ENCODE data around the gene FAM53A. TPM values are rescaled to one million over a fixed set of nuclear protein-coding genes. Genes with fewer than 3 reads are reported as not detected.

Gene FAM53A
- total and polyA plus RNA-seq, 10 of the 15 experiments (the other 5 are each of a cell fraction or from before 2014, with no cell fraction given) = 0.02 to 0.87 (median 0.38) TPM; not detected in 2

DNA sequence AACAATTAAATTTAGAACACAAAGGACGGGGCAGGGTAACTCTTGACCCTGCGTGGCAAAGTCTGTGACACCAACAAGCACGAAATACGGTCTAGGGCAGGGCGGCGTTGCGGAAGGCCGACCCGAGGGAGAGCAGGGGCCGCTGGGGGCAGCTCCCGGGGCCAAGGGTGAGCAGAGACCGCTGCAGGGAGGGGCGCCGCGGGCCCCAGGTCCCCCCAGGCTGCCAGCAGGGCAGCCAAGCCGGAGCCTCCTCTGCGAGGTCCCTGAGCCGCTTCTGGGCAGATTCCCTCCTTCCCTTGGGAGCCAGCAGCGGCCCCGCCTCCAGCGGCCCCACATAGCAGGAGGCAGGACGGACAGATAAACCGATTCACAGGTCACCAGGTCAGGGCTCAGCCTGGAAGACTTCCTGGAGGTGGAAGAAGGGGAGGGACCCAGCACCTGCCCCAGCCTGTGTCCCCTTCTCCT, 90.2 kb downstream of the FAM53A start:
- no peak for DNase-seq (ENCODE audit: low read depth, low spot score)
- no peak overlapping the region for H3K4me3 ChIP-seq
- ChIA-PET SMC1A (ENCODE audit: uncharacterized antibody, unreplicated experiment) (no interaction called here), CTCF (no interaction called here), POLR2A (no interaction called here), RAD21 (ENCODE audit: unreplicated experiment) (no interaction called here)
- no peak for ATAC-seq
- H3K9ac ChIP-seq (ENCODE audit: control insufficient read depth, insufficient read depth, low read length) = no peak overlapping the region
- intact Hi-C loops (cut with micrococcal nuclease; ENCODE audit: unreplicated experiment) (no loop called here), in situ Hi-C loops (cut with MboI) (no loop called here)
- no peak overlapping the region for H2AFZ ChIP-seq (ENCODE audit: control insufficient read depth, low read depth, low read length)
- no peak overlapping the region for H3K27ac ChIP-seq (ENCODE audit: control insufficient read depth, insufficient read depth)
- no peak overlapping the region for H3K4me2 ChIP-seq (ENCODE audit: control insufficient read depth, insufficient read depth)
- no peaks in the 10 kb centered on the region; the same call in 2 of the 3 replicates for H3K9me3 ChIP-seq (replicated peaks; ENCODE audit: control insufficient read depth, insufficient read depth, low read length)
- no peaks in the 10 kb centered on the region for H3K27me3 ChIP-seq (replicated peaks in 1 of 2; ENCODE audit: control insufficient read depth in 2 of 2, insufficient read depth in 2 of 2, low read length in 1 of 2)
- H3K79me2 ChIP-seq (ENCODE audit: control insufficient read depth, insufficient read depth, low read length) = no peaks in the 10 kb centered on the region
- H3K36me3 ChIP-seq (ENCODE audit: control insufficient read depth in 2 of 2, insufficient read depth in 2 of 2, low read length in 1 of 2) = no peaks in the 10 kb centered on the region
- H4K20me1 ChIP-seq (ENCODE audit: control insufficient read depth, insufficient read depth) = no peaks in the 10 kb centered on the region
- BruUV-seq (replicated peaks) = no TSS peak
- 55% methylated on average over 22 of the region's 23 CpGs for WGBS (ENCODE audit: insufficient coverage, insufficient replicate concordance, low lambda C conversion rate, missing lambda C conversion rate)
- no peak for TF ChIP-seq NR2C2 (IDR thresholded peaks at IDR 0.05; ENCODE audit: borderline replicate concordance, control insufficient read depth, insufficient read length, low read depth)
- TF ChIP-seq KAT2A (conservative IDR thresholded peaks at IDR 0.05; ENCODE audit: control insufficient read depth, low read depth, low read length) = no peak
- no peak for TF ChIP-seq KDM1A (IDR thresholded peaks at IDR 0.05; ENCODE audit: borderline replicate concordance)
- no peak for TF ChIP-seq TCF3 (IDR thresholded peaks at IDR 0.05; ENCODE audit: borderline replicate concordance, insufficient read depth, low read depth, low read length)
- H3K4me1 ChIP-seq (ENCODE audit: control insufficient read depth, insufficient read depth, low read length) = no peaks in the 10 kb centered on the region
- FAIRE-seq = no peak

DNA sequence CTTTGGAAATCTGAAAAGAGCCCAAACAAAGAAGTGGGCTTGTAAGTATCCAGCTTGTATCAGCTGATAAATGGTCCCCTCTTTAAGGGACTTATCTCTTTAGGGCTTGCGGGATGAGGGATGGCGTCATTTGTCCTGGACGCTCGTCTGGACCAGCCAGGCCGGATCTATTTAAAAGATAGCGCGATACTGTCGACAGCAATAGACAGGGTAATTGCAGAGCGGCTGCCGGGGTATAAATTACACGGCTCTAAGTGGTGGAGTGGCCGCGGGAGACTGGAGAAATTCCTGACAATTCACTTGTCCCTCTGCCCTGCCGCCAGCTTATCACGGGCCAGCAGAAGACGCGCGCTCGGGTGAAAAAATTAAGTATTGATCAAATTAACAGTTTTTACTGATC, 90.7 kb downstream of the FAM53A start:
- Histone ChIP-seq H3K9me3 (replicated peaks; ENCODE audit: control insufficient read depth, insufficient read depth, low read length) (no peaks in the 10 kb centered on the region; the same call in 2 of the 3 replicates), H3K79me2 (ENCODE audit: control insufficient read depth, insufficient read depth, low read length) (no peaks in the 10 kb centered on the region), H3K4me2 (ENCODE audit: control insufficient read depth, insufficient read depth) (no peak overlapping the region), H3K27me3 (replicated peaks in 1 of 2; ENCODE audit: control insufficient read depth in 2 of 2, insufficient read depth in 2 of 2, low read length in 1 of 2) (no peaks in the 10 kb centered on the region), H3K4me3 (no peak overlapping the region), H3K36me3 (ENCODE audit: control insufficient read depth in 2 of 2, insufficient read depth in 2 of 2, low read length in 1 of 2) (no peaks in the 10 kb centered on the region), H2AFZ (ENCODE audit: control insufficient read depth, low read depth, low read length) (no peak overlapping the region), H3K9ac (ENCODE audit: control insufficient read depth, insufficient read depth, low read length) (no peak overlapping the region), H3K4me1 (ENCODE audit: control insufficient read depth, insufficient read depth, low read length) (no peaks in the 10 kb centered on the region), H3K27ac (ENCODE audit: control insufficient read depth, insufficient read depth) (no peak overlapping the region), H4K20me1 (ENCODE audit: control insufficient read depth, insufficient read depth) (no peaks in the 10 kb centered on the region)
- ChIA-PET SMC1A (ENCODE audit: uncharacterized antibody, unreplicated experiment) (no interaction called here), POLR2A (no interaction called here), RAD21 (ENCODE audit: unreplicated experiment) (no interaction called here), CTCF (no interaction called here)
- no TSS peak for BruUV-seq (replicated peaks)
- intact Hi-C loops (cut with micrococcal nuclease; ENCODE audit: unreplicated experiment) (no loop called here), in situ Hi-C loops (cut with MboI) (no loop called here)
- DNase-seq (ENCODE audit: low read depth, low spot score) (no peak), ATAC-seq (no peak), FAIRE-seq (no peak)
- WGBS (ENCODE audit: insufficient coverage, insufficient replicate concordance, low lambda C conversion rate, missing lambda C conversion rate) = 95% methylated on average over 19 of the region's 19 CpGs
- TF ChIP-seq PAX8 (IDR thresholded peaks at IDR 0.05) (no peak), NFYB (IDR thresholded peaks at IDR 0.05; ENCODE audit: insufficient read depth, low read depth, low read length) (no peak), SUZ12 (IDR thresholded peaks at IDR 0.05; ENCODE audit: unreplicated experiment) (no peak), LARP7 (IDR thresholded peaks at IDR 0.05) (no peak), RELA (IDR thresholded peaks at IDR 0.05; ENCODE audit: borderline replicate concordance, partially characterized antibody) (no peak)

Data from GM12878 (cell line).